ENCODE measurements around the gene CLINT1.

DNA sequence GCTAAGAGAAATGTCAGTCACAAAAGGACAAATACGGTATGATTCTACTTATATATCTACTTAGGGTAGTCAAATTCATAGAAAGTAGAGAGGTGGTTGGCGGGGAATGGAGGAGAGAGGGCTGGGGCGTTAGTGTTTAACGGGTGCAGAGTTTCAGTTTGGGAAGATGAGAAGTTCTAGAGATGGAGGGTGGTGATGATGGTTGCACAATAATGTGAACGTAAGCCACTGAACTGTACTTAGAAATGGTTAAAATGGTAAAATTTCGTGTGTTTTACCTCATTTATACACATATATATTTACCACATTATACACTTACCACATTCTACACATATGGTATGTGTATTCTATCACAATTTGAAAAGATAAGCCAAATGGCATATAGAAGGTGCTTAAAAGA, 79.7 kb downstream of the CLINT1 start:
- no peak for TF ChIP-seq CTCF (IDR thresholded peaks at IDR 0.05; ENCODE audit: low read depth, low read length)
- TF ChIP-seq EZH2phosphoT487 (IDR thresholded peaks at IDR 0.05; ENCODE audit: low read depth) = no peak
